ENCODE data around the gene SLCO3A1.

SLCO3A1 gene

DNA sequence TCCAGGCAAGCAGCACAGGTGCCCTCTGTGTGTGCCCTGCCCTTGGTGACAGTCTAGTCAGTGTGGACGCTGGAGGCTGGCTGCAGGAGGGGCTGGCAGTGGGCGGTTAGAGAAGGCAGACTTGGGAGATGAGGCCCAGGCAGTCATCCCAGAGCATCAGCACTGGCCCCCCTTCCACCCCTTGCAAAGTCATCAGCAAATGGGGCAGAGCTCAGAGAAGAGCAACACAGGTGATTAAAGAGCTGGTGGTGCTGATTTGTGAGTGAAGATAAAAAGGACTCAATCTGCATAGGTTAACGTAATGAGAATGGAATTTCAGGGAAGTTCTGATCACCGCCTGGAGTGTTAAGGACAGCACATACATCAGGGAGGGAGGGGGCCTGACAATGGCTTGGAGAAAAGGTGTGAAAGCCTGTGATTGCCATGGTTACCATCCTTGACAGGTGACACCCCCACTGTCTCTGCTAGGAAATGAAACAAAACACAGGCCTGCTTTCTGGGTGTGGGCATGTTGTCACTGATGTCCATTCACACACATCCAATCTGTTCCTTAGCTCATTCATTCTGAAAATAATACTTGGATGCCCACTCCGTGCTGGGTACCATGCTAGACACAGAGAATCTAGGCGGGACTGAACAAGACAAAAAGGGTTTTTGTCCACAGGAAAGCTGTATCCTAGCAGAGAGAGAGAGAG, 270.6 kb downstream of the SLCO3A1 start:
- no peak for DNase-seq (ENCODE audit: low read depth, low spot score)
- H3K4me3 ChIP-seq (ENCODE audit: low read depth, low read length) = no peak overlapping the region
- ChIA-PET POLR2A (no interaction called here), CTCF (no interaction called here)
- TF ChIP-seq, protein P1, sequence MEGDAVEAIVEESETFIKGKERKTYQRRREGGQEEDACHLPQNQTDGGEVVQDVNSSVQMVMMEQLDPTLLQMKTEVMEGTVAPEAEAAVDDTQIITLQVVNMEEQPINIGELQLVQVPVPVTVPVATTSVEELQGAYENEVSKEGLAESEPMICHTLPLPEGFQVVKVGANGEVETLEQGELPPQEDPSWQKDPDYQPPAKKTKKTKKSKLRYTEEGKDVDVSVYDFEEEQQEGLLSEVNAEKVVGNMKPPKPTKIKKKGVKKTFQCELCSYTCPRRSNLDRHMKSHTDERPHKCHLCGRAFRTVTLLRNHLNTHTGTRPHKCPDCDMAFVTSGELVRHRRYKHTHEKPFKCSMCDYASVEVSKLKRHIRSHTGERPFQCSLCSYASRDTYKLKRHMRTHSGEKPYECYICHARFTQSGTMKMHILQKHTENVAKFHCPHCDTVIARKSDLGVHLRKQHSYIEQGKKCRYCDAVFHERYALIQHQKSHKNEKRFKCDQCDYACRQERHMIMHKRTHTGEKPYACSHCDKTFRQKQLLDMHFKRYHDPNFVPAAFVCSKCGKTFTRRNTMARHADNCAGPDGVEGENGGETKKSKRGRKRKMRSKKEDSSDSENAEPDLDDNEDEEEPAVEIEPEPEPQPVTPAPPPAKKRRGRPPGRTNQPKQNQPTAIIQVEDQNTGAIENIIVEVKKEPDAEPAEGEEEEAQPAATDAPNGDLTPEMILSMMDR (IDR thresholded peaks at IDR 0.05; ENCODE audit: insufficient read depth, low read length, missing control alignments) = no peak

DNA sequence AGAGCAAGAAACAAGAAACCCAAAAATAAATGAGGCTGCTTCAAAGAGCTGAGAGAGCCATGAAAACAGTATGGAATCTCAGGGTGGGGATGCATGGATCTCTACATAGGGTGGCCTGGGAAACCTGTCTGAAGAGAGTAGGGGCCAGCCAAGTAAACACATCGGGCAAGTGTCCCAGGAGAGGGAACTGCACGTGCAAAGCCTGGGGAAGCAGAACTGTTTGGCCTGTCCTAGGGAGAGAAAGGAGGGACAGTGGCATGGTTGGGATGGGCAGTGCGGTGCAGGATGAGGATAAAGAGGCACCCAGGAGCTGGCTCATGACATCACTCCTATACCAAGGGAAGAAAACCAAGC, 271.1 kb downstream of the SLCO3A1 start:
- POLR2A ChIA-PET = no interaction called here
- H3K4me3 ChIP-seq (ENCODE audit: low read depth, low read length) = no peak overlapping the region
- no peak for DNase-seq (ENCODE audit: low read depth, low spot score)
- CTCF ChIA-PET = no interaction called here
- TF ChIP-seq, protein P1 (IDR thresholded peaks at IDR 0.05; ENCODE audit: insufficient read depth, low read length, missing control alignments) = no peak

DNA sequence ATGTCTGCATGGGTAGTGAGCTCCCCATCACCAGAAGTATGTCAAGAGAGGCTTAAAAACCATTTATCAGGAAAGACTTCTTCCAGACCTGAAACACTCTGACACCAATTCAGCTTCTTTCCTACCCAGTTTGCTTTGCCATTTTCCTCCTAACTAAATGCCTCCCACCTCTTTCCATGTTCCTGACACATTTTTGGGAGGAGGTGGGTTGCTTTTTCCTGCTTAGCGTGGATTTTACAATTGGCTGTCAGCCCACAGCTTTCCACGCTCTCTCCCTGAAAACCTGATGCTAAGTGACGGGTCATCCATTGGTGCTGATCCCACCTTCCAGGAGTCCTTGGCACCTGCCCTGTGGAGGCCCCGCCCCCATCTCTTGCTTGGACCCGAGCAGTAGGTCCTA, 275.3 kb downstream of the SLCO3A1 start:
- ChIA-PET POLR2A (no interaction called here), CTCF (no interaction called here)
- H3K4me3 ChIP-seq (ENCODE audit: low read depth, low read length) = no peak overlapping the region
- TF ChIP-seq, protein P1 (IDR thresholded peaks at IDR 0.05; ENCODE audit: insufficient read depth, low read length, missing control alignments) = no peak
- no peak for DNase-seq (ENCODE audit: low read depth, low spot score)

- TF ChIP-seq, protein P1 (IDR thresholded peaks at IDR 0.05; ENCODE audit: insufficient read depth, low read length, missing control alignments) = no peak
- CTCF ChIA-PET = no interaction called here
- no peak overlapping the region for H3K4me3 ChIP-seq (ENCODE audit: low read depth, low read length)
- no peak for DNase-seq (ENCODE audit: low read depth, low spot score)
- POLR2A ChIA-PET = no interaction called here
These were observed 276.7 kb downstream of the SLCO3A1 start for GRCh38 chr15:92130244-92130643.

- no peak overlapping the region for H3K4me3 ChIP-seq (ENCODE audit: low read depth, low read length)
- TF ChIP-seq, protein P1 (IDR thresholded peaks at IDR 0.05; ENCODE audit: insufficient read depth, low read length, missing control alignments) = no peak
- POLR2A ChIA-PET = no interaction called here
- DNase-seq (ENCODE audit: low read depth, low spot score) = no peak
- CTCF ChIA-PET = no interaction called here
These were observed 277.4 kb downstream of the SLCO3A1 start for GRCh38 chr15:92130906-92131305.

GRCh38 chr15:92132982-92133755, 279.7 kb downstream of the SLCO3A1 start:
- CTCF ChIA-PET = no interaction called here
- POLR2A ChIA-PET = no interaction called here
- TF ChIP-seq, protein P1 (IDR thresholded peaks at IDR 0.05; ENCODE audit: insufficient read depth, low read length, missing control alignments) = no peak
- DNase-seq (ENCODE audit: low read depth, low spot score) = no peak
- no peak overlapping the region for H3K4me3 ChIP-seq (ENCODE audit: low read depth, low read length)

Data from AG04449 (cell line).